Measurements from ENCODE around the gene CAPN5. TPM values are rescaled to one million over a fixed set of nuclear protein-coding genes. Genes with fewer than 3 reads are reported as not detected.

The CAPN5 gene
- total and polyA plus RNA-seq, 10 of the 15 experiments (the other 5 are each of a cell fraction or from before 2014, with no cell fraction given): 0.02 to 0.33 (median 0.07) TPM; not detected in 3

DNA sequence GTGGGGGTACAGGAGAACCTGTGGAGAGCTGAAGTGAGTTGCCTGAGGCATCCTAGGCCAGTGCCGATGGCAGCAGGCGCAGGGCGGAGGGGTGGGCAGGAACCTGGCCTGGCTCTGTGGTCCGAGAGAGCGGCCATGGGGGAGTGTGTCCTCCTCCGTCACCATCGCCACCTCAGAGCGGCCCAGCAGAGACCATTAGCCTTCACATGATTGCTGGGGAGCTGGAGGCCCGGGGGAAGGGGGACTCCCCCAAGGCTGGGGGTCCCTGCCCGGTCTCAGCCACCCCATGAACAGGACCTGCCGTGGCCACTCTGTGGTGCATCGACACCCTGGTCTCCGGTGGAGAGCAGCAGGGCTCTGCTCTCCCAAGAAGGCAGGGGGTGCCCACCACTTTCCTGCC lies 40.0 kb downstream of the CAPN5 start (continued):
- no peak for TF ChIP-seq CEBPB (IDR thresholded peaks at IDR 0.05; ENCODE audit: borderline replicate concordance in 1 of 2, low read depth in 2 of 2, low read length in 2 of 2)
- TF ChIP-seq, protein P1, sequence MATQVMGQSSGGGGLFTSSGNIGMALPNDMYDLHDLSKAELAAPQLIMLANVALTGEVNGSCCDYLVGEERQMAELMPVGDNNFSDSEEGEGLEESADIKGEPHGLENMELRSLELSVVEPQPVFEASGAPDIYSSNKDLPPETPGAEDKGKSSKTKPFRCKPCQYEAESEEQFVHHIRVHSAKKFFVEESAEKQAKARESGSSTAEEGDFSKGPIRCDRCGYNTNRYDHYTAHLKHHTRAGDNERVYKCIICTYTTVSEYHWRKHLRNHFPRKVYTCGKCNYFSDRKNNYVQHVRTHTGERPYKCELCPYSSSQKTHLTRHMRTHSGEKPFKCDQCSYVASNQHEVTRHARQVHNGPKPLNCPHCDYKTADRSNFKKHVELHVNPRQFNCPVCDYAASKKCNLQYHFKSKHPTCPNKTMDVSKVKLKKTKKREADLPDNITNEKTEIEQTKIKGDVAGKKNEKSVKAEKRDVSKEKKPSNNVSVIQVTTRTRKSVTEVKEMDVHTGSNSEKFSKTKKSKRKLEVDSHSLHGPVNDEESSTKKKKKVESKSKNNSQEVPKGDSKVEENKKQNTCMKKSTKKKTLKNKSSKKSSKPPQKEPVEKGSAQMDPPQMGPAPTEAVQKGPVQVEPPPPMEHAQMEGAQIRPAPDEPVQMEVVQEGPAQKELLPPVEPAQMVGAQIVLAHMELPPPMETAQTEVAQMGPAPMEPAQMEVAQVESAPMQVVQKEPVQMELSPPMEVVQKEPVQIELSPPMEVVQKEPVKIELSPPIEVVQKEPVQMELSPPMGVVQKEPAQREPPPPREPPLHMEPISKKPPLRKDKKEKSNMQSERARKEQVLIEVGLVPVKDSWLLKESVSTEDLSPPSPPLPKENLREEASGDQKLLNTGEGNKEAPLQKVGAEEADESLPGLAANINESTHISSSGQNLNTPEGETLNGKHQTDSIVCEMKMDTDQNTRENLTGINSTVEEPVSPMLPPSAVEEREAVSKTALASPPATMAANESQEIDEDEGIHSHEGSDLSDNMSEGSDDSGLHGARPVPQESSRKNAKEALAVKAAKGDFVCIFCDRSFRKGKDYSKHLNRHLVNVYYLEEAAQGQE (IDR thresholded peaks at IDR 0.05; ENCODE audit: low read depth, low read length): no peak

DNA sequence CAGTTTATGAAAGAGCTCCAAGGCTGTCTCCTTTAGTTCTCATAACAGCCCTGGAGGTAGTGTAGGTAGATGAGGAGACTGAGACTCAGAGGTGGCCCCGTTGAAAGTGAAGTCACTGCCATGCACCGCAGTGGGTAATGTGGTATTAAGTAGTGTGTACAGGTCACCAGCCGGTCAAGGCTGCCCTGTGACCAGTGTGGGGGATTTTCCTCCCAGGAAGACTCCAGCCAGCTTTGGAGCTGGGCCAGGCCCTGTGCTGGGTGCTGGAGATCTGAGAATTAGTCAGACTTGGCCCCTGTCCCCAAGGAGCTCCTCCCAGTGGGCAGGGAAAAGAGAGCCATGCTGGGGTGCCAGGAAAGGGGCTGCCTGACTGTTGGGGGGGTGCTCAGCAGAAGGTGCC lies 41.2 kb downstream of the CAPN5 start:
- Histone ChIP-seq H3K4me1 (ENCODE audit: control insufficient read depth, insufficient read depth, low read length) (no peaks in the 10 kb centered on the region), H4K20me1 (ENCODE audit: control insufficient read depth, insufficient read depth) (no peaks in the 10 kb centered on the region), H3K79me2 (ENCODE audit: control insufficient read depth, insufficient read depth, low read length) (no peaks in the 10 kb centered on the region), H3K36me3 (ENCODE audit: control insufficient read depth in 2 of 2, insufficient read depth in 2 of 2, low read length in 1 of 2) (no peaks in the 10 kb centered on the region), H3K4me2 (ENCODE audit: control insufficient read depth, insufficient read depth) (no peak overlapping the region), H3K4me3 (no peak overlapping the region), H2AFZ (ENCODE audit: control insufficient read depth, low read depth, low read length) (no peak overlapping the region), H3K27me3 (replicated peaks in 1 of 2; ENCODE audit: control insufficient read depth in 2 of 2, insufficient read depth in 2 of 2, low read length in 1 of 2) (peaks cover 0 to 2% of the 10 kb centered on the region in 2 experiments; a peak in 2 of 4 replicates), H3K9me3 (replicated peaks; ENCODE audit: control insufficient read depth, insufficient read depth, low read length) (no peaks in the 10 kb centered on the region), H3K9ac (ENCODE audit: control insufficient read depth, insufficient read depth, low read length) (no peak overlapping the region), H3K27ac (ENCODE audit: control insufficient read depth, insufficient read depth) (no peak overlapping the region)
- no peak for TF ChIP-seq STAT1 (conservative IDR thresholded peaks at IDR 0.05)
- TF ChIP-seq, protein P2, sequence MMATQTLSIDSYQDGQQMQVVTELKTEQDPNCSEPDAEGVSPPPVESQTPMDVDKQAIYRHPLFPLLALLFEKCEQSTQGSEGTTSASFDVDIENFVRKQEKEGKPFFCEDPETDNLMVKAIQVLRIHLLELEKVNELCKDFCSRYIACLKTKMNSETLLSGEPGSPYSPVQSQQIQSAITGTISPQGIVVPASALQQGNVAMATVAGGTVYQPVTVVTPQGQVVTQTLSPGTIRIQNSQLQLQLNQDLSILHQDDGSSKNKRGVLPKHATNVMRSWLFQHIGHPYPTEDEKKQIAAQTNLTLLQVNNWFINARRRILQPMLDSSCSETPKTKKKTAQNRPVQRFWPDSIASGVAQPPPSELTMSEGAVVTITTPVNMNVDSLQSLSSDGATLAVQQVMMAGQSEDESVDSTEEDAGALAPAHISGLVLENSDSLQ (IDR thresholded peaks at IDR 0.05): no peak
- TF ChIP-seq RAD51 (IDR thresholded peaks at IDR 0.05): no peak
- TF ChIP-seq, protein P3, sequence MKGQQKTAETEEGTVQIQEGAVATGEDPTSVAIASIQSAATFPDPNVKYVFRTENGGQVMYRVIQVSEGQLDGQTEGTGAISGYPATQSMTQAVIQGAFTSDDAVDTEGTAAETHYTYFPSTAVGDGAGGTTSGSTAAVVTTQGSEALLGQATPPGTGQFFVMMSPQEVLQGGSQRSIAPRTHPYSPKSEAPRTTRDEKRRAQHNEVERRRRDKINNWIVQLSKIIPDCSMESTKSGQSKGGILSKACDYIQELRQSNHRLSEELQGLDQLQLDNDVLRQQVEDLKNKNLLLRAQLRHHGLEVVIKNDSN (IDR thresholded peaks at IDR 0.05; ENCODE audit: borderline replicate concordance, extremely low read length, insufficient read depth, low read depth, low read length): no peak
- no peak for TF ChIP-seq RB1 (IDR thresholded peaks at IDR 0.05; ENCODE audit: borderline replicate concordance)
- TF ChIP-seq SIN3A (IDR thresholded peaks at IDR 0.05; ENCODE audit: low read depth, low read length): no peak
- no peak for TF ChIP-seq BACH1 (IDR thresholded peaks at IDR 0.05; ENCODE audit: borderline replicate concordance)
- ChIA-PET POLR2A (no interaction called here), CTCF (no interaction called here), RAD21 (ENCODE audit: unreplicated experiment) (no interaction called here), SMC1A (ENCODE audit: uncharacterized antibody, unreplicated experiment) (no interaction called here)
- no TSS peak for BruUV-seq (replicated peaks)
- DNase-seq (ENCODE audit: low read depth, low spot score) (no peak), ATAC-seq (peak; percentile 34; the same call in 2 of the 3 replicates), FAIRE-seq (no peak)
- intact Hi-C loops (cut with micrococcal nuclease; ENCODE audit: unreplicated experiment): loop anchor here (10.0 kb wide), 1 partner anchor 373 kb away; no protein-coding TSS in a partner anchor
- 62% methylated on average over 3 of the region's 3 CpGs for WGBS (ENCODE audit: insufficient coverage, insufficient replicate concordance, low lambda C conversion rate, missing lambda C conversion rate)
- in situ Hi-C loops (cut with MboI): no loop called here
